Measurements from ENCODE around the gene FMOD.

Gene FMOD

DNA sequence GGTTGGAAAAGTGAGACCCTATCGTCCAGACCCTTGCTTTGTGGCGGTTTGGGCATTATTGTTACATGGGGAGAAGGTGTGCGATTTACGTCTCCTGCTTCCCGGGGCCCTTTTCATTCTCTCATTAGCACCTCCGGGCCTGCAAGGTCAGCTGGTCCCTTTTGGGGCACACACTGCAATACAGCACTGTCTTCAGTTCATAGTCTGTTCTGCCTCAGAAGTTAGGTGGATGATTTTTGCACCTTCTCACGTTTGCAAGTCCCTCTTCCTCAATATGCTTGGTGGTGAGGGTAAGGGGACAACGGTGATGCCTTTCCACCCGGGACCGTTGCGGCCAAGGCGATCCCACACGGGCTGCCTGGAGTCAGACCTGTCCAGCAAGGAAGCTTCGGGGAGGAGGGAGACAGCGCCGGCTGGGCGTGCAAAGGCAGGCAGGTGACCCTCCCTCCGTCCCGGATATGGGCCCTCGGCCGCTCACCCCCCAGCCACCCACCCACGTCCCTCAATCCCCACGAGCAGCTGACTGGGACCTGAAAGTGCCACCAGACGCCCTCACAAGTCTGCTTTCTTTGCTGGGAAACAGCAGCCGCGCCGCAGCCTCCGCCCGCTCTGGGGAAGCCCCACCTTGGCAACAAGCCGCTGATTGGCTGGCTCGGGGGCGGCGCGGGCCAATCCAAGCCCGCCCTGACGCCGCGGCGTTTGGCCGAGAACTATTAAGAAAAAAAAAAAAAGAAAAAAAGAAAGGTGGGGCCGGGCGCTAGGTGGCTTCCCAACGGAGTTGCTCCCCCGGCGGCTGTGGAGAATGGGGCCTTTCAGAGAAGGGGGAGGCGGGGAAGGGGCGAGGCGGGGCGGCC lies 23.9 kb downstream of the FMOD start:
- no peaks in the 10 kb centered on the region for H3K9me3 Mint-ChIP-seq
- CTCF ChIA-PET = interaction anchor here (0.6 to 9.9 kb wide), 12 partner anchors 9 to 54 kb away, joined by 3 to 189 read pairs (median 6); partner anchors contain the start of gene BTG2
- peak; percentile 96 for DNase-seq
- peak overlapping the region; percentile 74 for H3K4me3 Mint-ChIP-seq
- peak overlapping the region; percentile 94 for H3K27ac Mint-ChIP-seq
- H3K27me3 Mint-ChIP-seq = peaks cover 5% of the 10 kb centered on the region
- no peaks in the 10 kb centered on the region for H3K36me3 Mint-ChIP-seq
- peaks cover 66% of the 10 kb centered on the region for H3K4me1 Mint-ChIP-seq

GRCh38 chr1:203325418-203326091 lies 25.4 kb downstream of the FMOD start:
- Mint-ChIP-seq H3K36me3 (peaks cover 1% of the 10 kb centered on the region), H3K4me1 (peaks cover 81% of the 10 kb centered on the region), H3K4me3 (peak overlapping the region; percentile 74), H3K9me3 (no peaks in the 10 kb centered on the region), H3K27ac (peak overlapping the region; percentile 98), H3K27me3 (peaks cover 5% of the 10 kb centered on the region)
- no peak for DNase-seq
- CTCF ChIA-PET = interaction anchor here (0.7 to 9.9 kb wide), 8 partner anchors 8 to 161 kb away, joined by 3 to 189 read pairs (median 16); partner anchors contain the start of gene BTG2

DNA sequence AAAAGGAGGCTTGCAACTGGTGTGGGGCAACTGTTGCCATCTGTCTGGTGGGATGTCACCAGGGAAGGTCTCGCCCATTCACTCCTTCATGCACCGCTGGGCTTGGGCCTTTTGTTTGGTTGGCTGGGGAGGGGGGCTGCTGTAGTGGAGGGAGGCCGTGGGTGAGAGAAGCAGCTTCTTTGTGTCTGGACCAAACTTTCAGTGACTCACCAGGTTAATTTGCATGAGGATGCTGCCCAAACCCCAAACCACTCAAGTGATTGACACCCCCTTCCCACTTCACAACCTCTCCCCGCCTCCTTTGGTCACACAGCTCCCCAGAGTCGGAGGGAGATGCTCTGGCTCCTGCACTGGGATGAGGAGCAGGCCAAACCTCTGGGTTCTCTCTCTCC lies 25.9 kb downstream of the FMOD start:
- Mint-ChIP-seq H3K27me3 (peaks cover under 1% of the 10 kb centered on the region), H3K27ac (peak overlapping the region; percentile 98), H3K9me3 (no peaks in the 10 kb centered on the region), H3K4me3 (peak overlapping the region; percentile 67), H3K36me3 (peaks cover 1% of the 10 kb centered on the region), H3K4me1 (peaks cover 86% of the 10 kb centered on the region)
- CTCF ChIA-PET = interaction anchor here (1.5 to 9.9 kb wide), 7 partner anchors 9 to 52 kb away, joined by 5 to 189 read pairs (median 18); partner anchors contain the start of gene BTG2
- DNase-seq = peak; percentile 74

GRCh38 chr1:203324105-203325025 lies 26.6 kb downstream of the FMOD start:
- no peaks in the 10 kb centered on the region for H3K27me3 Mint-ChIP-seq
- peak overlapping the region; percentile 67 for H3K4me3 Mint-ChIP-seq
- H3K4me1 Mint-ChIP-seq = peaks cover 93% of the 10 kb centered on the region
- CTCF ChIA-PET = interaction anchor here (1.3 to 9.9 kb wide), 8 partner anchors 9 to 51 kb away, joined by 4 to 189 read pairs (median 16); partner anchors contain the start of gene BTG2
- H3K27ac Mint-ChIP-seq = peak overlapping the region; percentile 98
- peaks cover 1% of the 10 kb centered on the region for H3K36me3 Mint-ChIP-seq
- no peaks in the 10 kb centered on the region for H3K9me3 Mint-ChIP-seq
- DNase-seq = peak; percentile 74

- CTCF ChIA-PET = interaction anchor here (1.3 to 9.9 kb wide), 5 partner anchors 12 to 51 kb away, joined by 4 to 189 read pairs (median 63); partner anchors contain the start of gene BTG2
- H3K27me3 Mint-ChIP-seq = peaks cover 4% of the 10 kb centered on the region
- H3K36me3 Mint-ChIP-seq = peaks cover 1% of the 10 kb centered on the region
- H3K9me3 Mint-ChIP-seq = no peaks in the 10 kb centered on the region
- DNase-seq = no peak
- H3K4me3 Mint-ChIP-seq = peak overlapping the region; percentile 67
- peaks cover 95% of the 10 kb centered on the region for H3K4me1 Mint-ChIP-seq
- H3K27ac Mint-ChIP-seq = peak overlapping the region; percentile 98
Measured at GRCh38 chr1:203323587-203323986, 27.3 kb downstream of the FMOD start.

DNA sequence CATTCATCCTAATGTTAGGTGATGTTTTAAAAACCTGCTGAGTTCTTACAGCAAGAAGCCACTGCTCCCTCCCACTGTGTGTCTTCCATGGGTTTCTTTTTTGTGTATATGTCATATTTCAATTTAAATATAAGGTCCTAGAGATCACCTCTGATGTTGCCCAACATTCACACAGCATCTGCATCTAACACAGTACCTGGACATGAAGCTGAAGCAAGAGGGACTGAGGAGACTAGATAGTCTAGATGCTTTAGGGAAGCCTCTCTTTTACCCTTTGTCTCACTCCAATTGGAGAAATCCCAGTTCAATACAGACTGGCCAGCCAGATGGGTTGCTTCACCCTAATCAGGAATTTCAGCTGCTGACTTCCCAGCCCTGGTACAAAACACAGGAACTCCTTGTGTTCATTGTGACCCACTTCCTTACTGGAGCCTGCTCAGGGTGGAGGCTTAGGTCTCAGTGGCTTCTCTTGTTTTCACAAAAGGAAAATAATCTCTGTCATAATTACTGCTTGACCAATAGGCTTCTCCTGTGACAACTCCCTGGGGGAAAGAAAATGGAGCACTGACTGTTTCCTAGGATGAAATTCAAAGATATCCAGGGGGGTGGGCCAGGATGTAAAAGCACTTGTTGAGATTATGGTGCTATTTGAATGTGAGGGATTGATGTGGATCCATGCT lies 28.3 kb downstream of the FMOD start:
- Mint-ChIP-seq H3K4me1 (peaks cover 87% of the 10 kb centered on the region), H3K4me3 (no peak overlapping the region), H3K9me3 (no peaks in the 10 kb centered on the region), H3K27me3 (peaks cover 4% of the 10 kb centered on the region), H3K27ac (peak overlapping the region; percentile 98), H3K36me3 (peaks cover 1% of the 10 kb centered on the region)
- CTCF ChIA-PET = interaction anchor here (5.8 to 9.9 kb wide), 3 partner anchors 13 to 50 kb away, joined by 63 to 189 read pairs (median 138); partner anchors contain the start of gene BTG2
- no peak for DNase-seq

DNA sequence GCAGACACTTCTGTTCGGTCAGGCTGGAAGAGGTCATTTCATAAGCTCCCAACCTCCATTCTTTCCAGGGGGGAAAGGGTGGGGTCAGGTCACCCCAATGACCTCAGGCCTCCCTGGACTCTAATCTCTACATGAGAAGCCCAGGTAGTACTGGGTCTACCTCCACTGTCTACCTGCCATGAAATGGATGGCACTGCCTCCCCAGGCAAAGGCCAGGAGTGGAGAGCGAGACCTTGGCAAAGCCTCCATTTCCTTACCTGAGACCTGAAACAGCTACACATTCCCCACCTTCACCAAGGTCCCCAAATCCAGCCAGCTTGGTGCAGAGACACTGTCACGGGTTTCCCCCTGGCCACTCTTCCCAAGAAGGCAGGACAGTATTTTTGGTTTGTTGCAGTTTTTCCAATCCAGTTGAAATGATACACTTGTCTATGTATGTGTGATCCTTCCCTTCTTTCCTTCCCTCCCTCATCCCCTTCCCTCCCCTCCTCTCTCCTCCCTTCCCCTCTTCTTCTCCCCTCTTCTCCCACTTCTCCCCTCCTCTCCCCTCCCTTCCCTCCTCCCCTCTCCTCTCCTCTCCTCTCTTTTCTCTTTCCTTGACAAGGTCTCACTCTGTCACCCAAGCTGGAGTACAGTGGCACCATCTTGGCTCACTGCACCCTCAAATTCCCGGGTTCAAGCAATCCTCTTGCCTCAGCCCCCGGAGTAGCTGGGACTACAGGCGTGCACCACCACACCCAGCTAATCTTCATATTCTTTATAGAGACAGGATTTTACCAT lies 29.5 kb downstream of the FMOD start:
- CTCF ChIA-PET = interaction anchor here (0.9 to 9.9 kb wide), 8 partner anchors 12 to 166 kb away, joined by 3 to 189 read pairs (median 6); partner anchors contain the start of gene BTG2
- Mint-ChIP-seq H3K36me3 (peaks cover 1% of the 10 kb centered on the region), H3K27ac (peak overlapping the region; percentile 98), H3K4me3 (peak overlapping the region; percentile 67), H3K9me3 (no peaks in the 10 kb centered on the region), H3K27me3 (peaks cover 4% of the 10 kb centered on the region), H3K4me1 (peaks cover 83% of the 10 kb centered on the region)
- no peak for DNase-seq

- Mint-ChIP-seq H3K27me3 (peaks cover 4% of the 10 kb centered on the region), H3K27ac (peak overlapping the region; percentile 98), H3K36me3 (peaks cover 1% of the 10 kb centered on the region), H3K4me3 (peak overlapping the region; percentile 67), H3K9me3 (no peaks in the 10 kb centered on the region), H3K4me1 (peaks cover 78% of the 10 kb centered on the region)
- peak; percentile 92 for DNase-seq
- CTCF ChIA-PET = interaction anchor here (0.9 to 9.9 kb wide), 8 partner anchors 11 to 167 kb away, joined by 3 to 189 read pairs (median 6); partner anchors contain the start of gene BTG2
Measured at GRCh38 chr1:203320591-203321272, 30.2 kb downstream of the FMOD start.

DNA sequence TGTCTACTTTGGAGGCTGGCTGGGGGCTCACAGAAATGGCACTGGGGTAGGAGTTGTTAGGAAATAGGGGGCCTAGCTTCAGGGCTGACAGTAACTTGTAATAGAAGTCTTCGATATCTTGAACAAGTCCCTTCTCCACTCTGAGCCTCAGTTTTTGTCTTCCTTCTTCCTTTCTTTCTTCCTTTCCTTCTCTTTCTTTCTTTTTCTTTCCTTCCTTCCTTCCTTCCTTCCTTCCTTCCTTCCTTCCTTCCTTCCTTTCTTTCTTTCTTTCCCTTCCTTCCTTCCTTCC lies 32.7 kb downstream of the FMOD start:
- H3K4me3 Mint-ChIP-seq = no peak overlapping the region
- H3K27me3 Mint-ChIP-seq = peaks cover 4% of the 10 kb centered on the region
- no peak for DNase-seq
- no peak overlapping the region for H3K27ac Mint-ChIP-seq
- no peaks in the 10 kb centered on the region for H3K9me3 Mint-ChIP-seq
- H3K36me3 Mint-ChIP-seq = peaks cover 14% of the 10 kb centered on the region
- H3K4me1 Mint-ChIP-seq = peaks cover 60% of the 10 kb centered on the region
- CTCF ChIA-PET = interaction anchor here (0.7 to 2.0 kb wide), 2 partner anchors 9 to 44 kb away, joined by 3 to 7 read pairs; no protein-coding TSS in a partner anchor

- CTCF ChIA-PET = interaction anchor here (0.7 to 2.0 kb wide), 3 partner anchors 10 to 43 kb away, joined by 3 to 7 read pairs (median 4); no protein-coding TSS in a partner anchor
- no peak overlapping the region for H3K4me3 Mint-ChIP-seq
Measured at GRCh38 chr1:203317429-203318228, 33.3 kb downstream of the FMOD start.

DNA sequence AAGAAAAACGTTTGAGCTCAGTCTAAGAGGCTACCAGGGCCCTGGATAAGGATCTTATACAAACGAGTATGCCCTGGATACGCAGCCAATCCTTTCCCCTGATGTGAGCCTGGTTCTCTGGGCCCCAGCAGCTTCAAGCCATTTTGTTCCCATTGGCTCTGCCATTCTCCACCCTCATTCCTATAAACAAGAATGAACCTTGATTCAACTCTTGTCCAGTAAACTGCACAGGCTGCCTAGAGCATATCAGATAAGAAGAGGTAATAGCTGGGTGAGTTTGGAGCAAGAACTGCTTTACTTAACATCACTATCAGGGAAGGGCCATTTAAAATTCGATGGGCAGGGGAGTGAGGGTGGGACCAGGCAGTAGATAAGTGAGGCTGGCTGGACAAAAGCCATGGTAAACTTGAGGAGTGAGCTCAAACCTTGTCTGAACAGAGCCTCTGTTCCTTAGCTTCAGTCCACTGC lies 34.3 kb downstream of the FMOD start:
- H3K36me3 Mint-ChIP-seq = peaks cover 17% of the 10 kb centered on the region
- H3K27ac Mint-ChIP-seq = no peak overlapping the region
- peaks cover 51% of the 10 kb centered on the region for H3K4me1 Mint-ChIP-seq
- no peaks in the 10 kb centered on the region for H3K9me3 Mint-ChIP-seq
- CTCF ChIA-PET = interaction anchor here (1.0 to 2.0 kb wide), 2 partner anchors 11 to 22 kb away, joined by 4 to 7 read pairs; no protein-coding TSS in a partner anchor
- H3K27me3 Mint-ChIP-seq = peaks cover 4% of the 10 kb centered on the region
- H3K4me3 Mint-ChIP-seq = no peak overlapping the region
- no peak for DNase-seq

More at GRCh38 chr1:203317429-203318228, 33.3 kb downstream of the FMOD start:
- Mint-ChIP-seq H3K4me1 (peaks cover 54% of the 10 kb centered on the region), H3K27ac (no peak overlapping the region), H3K36me3 (peaks cover 14% of the 10 kb centered on the region), H3K9me3 (no peaks in the 10 kb centered on the region), H3K27me3 (peaks cover 4% of the 10 kb centered on the region)
- no peak for DNase-seq

All from activated naive CD4-positive, alpha-beta T cell treated with anti-CD3 and anti-CD28 coated beads, Interleukin-2, amount 10 ng/mL, durations not matched to agents 7 days and 5 days (primary cell).